HuH-7.5 (cell line): ENCODE results near the gene APBA1.

Source experiments
- DNase-seq: peaks from one replicate; pipeline ENCODE4 v3.0.0; 2011; ENCODE audit warnings: low spot score

APBA1 gene

DNA sequence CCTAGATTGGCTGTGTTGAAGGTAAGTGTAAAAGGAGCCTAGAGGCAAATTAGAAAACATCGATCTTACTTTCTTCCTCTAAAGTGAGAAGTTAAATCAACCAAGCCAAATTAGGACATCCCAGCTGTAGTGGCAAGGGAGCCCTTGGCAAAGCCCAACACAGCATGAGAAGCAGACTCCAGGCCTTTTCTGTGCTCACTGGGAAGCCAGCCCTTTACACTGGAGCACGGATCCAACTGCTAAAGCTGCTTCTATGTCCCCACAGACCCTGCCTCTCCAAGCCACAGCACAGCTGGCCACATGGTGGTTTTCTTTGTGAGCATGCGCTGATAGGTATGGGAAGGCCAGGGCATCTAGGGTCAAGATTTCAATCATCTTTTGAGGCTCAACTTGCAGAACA lies 94.1 kb downstream of the APBA1 start:
- DNase-seq: no peak

DNA sequence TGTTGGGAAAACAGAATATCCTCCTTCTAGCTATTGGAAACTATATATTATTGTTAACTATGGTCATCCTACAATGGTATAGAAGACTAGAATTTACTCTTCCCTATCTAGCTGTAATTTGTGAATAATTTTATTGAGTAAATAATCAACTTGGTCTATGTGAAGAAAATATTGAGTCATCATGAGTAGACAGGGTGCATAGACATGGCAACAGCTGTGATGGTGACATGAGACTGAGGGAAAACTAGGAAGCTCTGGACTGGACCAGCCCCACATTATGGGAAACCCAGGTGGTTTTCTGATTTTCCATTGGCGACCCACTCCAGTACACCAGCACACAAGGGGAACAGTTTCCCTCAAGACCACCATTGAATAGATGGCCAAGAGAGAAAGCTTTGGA lies 95.0 kb downstream of the APBA1 start:
- DNase-seq: no peak

DNA sequence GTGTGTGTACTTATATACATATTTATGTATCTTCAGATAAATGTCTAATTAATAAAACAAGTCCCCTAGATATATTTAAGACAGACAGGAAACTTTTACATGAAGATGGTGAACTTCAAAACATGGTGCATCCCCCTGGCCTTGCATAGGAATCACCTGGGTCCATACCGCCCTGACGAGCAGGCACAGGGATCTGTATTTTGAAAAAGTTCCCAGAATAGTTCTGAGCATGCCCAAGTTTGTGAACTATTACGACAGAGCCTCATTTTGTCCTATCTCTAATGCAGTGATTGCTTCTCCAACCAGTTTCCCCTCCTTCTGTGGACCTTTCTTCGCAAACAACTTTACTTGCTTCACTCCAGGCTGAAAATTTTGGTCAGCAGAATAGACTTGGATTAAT lies 98.1 kb downstream of the APBA1 start:
- DNase-seq: no peak

DNA sequence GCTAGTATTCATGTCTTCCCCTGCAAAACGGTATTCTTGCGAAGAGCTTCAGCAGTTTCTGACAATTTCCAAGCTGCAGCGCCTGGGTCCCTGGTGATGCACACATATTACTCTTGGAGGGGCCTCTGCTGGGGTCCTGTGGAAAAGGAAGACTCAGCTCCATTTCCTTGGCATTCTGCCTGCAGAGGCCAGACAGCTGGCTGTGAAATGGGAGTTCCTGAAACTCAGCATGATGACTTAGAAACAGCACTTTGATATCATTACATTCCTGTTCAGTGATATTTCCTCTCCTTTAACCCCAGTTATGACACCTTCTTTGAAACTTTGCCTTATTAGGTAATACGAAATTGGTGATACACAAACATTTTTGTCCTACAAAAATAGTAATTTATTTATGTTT lies 98.5 kb downstream of the APBA1 start:
- DNase-seq: no peak

DNA sequence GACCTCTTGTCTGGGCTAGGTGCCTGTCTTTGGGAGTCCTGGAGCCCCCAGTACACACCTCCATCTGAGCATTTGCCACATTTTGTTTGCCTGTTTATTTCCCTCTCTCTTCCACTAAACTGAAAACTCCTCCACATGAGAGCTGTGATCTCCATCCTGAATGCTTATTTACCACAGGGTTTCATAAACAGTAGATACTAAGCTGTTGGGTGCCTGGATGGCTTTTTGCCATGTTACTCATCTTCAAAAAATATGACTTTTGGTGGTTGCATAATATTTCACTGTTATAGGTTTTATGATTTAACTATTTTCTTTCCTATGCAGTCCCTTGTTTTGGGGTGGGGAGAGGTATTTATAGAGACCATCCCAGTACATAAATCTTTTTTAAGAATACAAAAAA lies 99.6 kb downstream of the APBA1 start:
- no peak for DNase-seq

DNA sequence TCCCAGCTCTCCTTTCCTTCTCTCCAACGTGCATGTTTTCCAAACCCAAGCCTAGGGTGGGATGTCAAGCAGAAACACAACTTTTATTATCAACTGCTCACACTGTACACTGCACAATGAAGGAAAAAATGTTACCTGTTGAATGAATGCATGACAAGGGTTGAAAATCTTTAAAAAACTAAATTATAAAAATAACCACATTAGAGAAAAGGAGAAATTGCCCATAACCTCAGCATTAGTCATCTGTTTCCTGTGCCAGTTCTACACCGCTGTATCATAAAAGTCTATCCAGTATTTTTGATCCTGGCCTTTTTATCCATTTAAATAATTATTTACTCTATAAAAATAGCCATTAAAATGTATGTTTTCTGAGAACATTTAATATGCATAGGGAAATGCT lies 101.1 kb downstream of the APBA1 start:
- DNase-seq: no peak

DNA sequence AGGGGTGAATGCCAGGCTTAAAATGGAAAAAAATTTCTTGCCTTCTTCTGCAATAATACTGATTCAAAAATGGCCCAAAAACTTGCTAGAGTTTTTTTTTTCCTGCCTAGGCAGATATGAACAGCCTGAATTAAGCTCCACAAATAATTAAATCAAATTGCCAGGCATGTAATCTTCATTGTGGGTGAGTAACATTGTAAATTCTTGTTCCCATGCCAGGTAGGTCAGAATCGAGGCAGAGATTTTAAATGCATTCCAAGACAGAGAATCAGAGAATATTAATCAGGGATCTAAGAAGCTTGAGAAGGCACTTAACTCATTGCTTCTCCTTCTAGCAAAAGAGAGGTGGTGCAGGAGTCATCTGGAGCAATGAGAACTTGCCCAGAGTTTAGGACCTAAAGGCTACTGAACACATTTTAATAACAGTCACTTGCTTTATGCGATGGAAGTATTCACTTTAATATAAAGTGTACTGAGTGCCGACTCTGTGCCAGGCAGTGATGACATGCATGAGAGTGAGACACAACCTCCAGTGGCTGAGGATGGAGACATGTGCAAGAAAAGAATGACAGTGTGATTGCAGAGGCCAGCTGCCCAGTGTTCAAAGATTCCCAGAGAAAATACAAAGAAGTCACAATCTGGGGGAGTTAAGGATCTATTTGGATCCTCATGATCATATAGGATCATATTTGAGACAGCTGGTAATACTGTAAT lies 102.3 kb downstream of the APBA1 start:
- DNase-seq: no peak

DNA sequence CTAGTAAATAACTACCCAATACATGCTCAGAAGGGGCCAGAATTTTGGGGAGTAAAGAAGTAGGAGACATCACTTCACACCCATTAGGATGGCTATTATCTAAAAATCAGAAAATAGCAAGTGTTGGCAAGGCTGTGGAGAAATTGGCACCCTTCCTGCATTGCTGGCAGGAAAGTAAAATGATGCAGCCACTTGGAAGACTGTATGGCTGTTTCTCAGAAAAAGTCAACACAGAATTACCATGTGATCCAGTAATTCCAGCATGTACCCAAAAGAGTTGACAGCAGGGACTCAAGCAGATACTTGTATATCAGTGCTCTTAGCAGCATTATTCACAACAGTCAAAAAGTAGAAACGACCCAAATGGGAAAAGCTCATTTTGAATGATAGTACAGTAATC lies 107.6 kb downstream of the APBA1 start:
- no peak for DNase-seq

DNA sequence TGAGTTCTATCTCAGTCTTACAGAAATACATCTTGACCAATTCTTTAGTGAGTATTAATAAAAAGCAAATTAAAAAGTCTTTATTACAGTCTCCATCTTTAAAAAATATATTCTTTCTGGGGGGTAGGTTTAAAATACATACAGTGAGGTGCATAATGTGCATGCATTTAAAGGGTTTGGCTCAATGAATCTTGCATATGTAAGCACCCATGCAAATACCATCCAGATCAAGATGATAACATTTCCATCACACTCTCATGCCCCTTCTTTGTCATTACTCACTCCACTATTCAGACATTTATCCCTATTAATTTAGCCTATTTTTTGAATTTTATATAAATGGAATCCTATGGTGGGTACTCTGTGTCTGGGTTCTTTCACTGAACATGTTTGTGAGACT lies 113.0 kb downstream of the APBA1 start:
- no peak for DNase-seq

DNA sequence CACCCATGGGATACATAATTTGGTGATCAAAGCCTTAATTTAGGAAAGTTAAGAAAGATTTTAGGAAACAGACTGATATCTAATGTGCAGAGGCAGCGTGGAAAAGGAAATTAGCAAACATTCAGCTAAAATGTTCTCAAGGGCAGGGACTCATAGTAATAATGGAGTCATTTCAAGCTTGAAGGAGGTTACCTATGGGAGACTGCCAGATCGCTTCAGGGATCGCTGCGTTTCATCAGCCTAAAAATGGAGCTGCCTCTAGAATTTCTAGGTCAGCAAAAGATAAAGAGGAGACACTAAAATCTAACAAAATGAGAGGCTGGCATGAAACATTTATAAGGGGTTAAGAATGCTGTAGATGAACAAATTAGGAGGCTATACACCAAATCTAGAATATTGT lies 115.5 kb downstream of the APBA1 start:
- DNase-seq: no peak

DNA sequence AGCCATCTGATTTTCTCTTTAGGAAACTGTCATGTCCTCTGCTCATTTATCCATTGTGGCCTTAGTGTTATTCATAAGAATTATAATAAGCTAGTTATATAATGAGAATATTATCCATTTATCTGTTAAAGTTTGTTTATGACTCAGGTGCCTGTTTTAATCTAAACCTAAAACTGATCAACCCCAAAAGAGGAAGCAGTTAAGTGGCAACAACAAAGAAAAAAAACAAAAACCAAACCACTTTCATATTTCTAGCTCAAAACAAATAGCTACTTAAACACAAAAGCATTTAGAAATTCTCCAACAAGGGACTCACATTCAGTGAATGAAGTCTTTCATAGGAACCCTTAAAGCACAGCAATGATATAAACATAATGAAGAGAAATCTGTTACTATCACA lies 116.4 kb downstream of the APBA1 start:
- no peak for DNase-seq

DNA sequence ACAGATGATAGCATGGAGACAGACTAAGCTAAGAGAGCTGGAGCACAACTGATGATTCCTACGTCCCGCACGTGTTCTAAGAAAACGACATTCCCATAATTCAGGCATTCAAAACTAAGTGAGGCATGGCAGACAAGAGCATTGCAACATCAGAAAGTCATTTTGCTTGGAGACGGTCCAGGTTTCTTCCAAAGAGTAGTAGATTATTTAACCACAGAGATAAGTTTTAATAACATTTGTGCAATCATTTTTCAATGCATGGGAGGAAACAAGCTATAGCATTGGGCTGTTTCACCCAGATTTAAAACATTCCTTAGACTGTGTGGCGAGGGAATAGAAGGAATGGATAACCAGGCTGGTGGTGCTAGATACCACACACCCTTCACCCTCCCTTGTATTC lies 117.2 kb downstream of the APBA1 start:
- DNase-seq: no peak

DNA sequence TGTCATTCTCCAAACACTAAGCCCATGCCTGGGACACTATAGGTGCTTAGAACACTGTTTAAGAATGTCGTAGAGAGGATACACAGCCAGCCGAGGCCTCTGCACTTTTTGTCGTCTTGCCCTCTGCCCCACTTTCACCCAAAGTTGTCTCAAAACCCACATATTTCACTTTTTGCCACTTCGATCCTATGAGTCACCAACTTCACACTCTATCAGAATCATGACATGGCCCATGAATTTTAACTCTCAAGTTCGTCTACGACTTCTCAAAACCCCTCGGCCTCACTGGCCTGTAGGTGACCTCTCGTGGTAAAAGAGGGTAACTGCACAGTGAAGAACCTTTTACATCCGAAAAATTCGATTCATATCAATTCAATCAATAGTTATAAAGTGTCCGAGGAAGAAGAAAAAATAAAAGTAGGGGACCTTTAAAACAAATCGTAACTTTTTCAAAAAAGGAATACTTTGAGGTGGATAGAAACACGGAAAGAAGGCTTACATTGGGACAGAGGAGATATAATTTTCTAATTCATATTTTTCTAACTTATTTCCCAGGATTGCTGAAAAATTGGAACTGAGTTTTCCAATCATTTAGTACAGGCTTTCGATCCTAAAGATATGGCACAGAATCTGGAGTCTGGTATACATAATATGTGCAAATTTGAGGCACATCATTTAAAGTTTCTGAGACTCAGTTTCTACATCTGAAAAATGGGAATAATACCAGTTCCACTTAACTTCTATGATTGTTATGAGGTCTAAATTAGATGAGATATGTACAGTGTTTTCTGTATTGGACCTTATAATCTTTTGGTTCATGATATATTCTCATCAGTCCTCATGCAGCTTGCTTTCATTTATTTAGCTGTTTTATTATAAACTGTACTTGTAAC lies 122.6 kb downstream of the APBA1 start:
- DNase-seq: peak; percentile 28

DNA sequence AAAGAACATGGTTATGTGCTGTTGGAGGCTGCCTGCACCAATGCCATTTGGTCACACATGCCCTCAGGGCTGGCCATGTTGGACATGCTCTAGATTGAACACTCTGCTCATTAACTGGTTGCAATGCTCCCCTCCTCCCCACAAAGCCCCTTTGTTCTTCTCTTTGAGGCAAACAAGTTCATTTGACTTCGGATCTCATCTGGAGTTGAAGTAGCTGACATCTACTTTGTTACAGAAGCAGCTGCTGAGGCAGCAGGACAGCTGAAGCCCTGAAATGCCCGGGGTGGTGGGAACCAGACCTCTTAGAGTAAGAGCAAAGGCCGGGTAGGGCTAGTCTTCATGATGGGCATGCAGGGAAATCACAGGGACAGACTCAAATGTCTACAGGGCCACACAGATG lies 123.5 kb downstream of the APBA1 start:
- DNase-seq: no peak

DNA sequence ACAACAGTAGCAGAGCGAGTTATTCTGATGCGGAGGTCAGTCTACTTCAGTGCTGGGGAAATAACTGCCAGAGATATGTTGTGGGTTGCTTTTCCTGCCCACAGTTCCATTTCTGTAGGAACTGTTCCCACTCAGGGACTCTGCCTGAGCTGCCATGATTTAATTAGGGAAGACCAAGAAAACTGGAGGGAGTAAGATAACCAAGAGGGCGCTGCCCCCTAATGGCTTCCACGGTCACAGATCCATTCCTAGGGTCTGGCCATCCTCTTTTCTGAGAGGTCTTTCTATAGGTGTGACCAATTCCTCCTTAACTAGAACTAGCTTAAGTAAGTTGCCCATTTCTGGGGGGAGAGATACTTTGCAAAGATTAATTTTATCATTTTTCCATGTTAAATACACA lies 125.9 kb downstream of the APBA1 start:
- no peak for DNase-seq

DNA sequence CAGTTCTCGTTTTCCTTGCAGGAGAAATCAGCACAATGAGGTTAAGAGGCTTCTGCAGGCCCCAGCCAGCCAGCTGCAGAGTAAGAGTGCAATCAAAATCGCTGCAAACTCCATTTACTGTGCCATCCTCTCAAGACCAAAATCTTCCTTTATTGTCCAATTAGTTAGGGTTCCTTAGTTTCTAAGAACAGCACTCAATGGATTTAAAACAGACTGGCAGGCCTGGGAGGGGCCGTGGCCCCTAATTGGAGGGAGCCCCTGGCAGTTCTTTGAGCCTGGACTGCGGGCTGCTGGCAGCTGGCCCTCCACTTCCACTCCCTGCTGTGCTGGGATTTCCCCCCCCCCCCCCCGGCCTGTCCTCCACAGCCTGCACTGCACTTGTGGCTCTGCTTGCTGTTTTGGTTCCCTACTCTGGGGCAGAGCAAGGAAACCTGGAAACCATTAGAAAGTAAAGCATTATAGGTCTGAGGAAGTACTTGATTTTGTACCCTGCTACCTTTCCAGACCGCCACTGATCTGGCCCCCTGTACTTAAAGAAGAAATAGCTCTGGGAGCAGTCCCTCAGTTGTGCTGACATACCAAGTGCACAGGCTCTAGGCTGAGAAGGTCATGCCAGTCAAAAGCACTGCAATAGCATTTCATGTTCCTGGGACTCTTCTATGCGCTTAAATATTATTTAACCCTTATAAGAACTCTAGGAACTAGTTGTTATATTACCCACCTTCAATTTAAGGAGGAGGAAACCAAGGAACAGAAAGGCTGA lies 129.0 kb downstream of the APBA1 start:
- no peak for DNase-seq

DNA sequence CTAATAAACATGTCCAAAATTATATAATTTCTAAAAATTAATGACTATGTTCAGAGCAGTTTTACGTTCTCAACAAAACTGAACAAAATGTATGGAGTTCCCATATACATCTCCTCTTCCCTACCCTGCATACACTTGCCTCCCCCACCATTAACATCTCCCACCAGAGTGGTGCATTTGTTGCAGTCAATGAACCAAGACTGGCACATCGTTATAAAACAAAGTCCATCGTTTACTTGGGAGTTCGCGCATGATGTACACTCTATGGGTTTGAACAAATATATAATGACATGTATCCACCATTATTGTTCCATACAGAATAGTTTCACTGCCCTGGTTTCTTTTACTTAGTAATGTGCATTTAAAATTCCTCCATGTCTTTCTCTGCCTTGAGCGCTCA lies 130.1 kb downstream of the APBA1 start:
- DNase-seq: no peak

DNA sequence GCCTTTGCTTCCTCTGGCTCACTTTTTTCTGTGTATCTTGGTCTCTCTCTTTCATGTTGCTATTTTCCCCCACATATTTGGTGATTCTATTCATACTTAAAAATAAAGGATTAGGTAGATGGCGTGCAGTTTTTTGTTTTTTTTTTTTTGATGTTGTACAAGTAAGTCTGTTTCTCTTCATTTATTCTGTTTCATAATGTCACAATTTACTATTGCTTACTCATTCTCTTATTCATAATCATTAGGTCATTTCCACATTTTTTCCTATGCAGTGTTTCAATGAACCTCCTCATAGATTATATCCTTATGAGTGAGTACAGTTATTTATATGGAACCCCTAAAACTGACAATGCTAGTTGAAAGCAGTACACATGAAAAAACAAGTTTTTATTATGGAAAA lies 136.3 kb downstream of the APBA1 start:
- DNase-seq: no peak

DNA sequence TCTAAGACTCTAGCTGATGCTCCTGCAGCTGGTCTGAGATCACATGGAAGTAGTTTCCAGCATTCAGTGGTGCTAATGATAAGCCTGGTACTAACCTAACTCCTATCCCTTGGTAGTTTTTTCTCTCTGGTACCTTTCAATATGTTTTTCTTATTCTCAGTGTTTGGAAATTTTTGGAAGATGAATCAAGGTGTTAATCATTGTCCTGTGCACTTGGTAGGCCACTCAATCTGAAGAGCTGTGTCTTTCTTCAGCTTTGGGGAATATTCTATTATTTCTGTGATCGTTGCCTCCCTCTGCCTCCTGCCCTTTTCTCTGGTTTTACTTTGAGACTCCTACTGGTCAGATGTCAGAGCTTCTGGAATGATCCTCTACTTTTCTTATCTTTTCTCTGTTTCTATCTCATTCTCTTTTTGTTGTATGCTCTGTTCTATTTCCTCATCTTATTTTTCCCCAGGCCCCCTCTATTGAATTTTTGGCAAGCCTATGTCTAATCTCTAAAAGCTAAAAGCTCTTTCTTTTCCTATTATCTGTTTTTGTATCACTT lies 136.8 kb downstream of the APBA1 start:
- DNase-seq: no peak

DNA sequence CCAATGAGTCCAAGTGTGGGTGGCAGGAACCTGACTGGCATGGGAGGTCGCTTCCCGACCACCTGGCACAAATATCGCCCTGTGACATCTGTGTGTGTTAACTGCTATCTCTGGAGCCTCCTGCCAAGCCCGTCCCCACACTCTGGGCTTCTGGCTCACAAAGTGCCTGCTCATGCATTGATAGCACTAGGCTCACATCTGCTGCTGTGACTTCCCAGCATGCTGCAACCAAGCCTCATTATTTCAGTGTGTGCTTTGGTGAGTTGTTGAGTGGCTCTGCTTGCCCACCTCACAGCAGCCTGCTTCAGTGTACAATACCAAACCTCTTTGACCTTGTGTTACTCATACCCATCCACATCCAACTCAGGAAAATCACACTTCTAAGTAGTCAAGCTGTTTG lies 139.8 kb downstream of the APBA1 start:
- no peak for DNase-seq

DNA sequence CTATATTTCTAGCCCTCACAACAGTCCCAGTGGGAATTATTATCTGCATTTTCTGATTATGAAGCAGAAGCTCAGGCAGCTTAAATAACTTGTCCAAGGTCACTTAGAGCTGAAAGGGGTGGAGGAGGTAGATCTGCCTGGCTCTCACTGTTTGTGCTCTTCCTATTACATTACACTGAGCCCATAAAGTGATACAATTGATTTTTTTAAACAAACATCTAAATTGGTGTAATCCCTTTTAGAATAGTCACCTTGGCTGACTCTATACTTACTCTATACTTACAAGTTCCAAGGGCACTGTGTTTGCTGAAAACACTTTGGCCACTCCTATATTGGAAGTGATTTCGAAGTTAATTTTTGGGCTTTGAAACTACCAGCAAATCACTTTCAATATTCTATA lies 144.7 kb downstream of the APBA1 start:
- peak; percentile 47 for DNase-seq

DNA sequence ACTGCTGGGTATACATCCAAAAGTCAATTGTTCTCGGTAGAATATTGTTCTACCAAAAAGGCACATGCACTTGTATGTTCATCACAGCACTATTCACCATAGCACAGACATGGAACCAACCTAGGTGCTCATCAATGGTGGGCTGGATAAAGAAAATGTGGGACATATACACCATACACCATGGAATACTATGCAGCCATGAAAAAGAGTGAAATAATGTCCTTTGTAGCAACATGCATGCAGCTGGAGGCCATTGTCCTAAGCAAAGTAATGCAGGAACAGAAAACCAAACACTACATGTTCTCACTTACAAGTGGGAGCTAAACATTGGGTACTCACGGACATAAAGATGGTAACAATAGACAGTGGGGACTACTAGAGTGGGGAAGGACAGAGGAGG lies 145.5 kb downstream of the APBA1 start:
- DNase-seq: no peak
